IPS-20b (cell line): Measurements from ENCODE around the gene CFAP251.

ENCODE experiments used
- H3K27ac ChIP-seq: one replicate; pipeline ENCODE4 v1.5.1; 2013; ENCODE audit warnings: low read length
- H3K27me3 ChIP-seq: 2 replicates; pipeline ENCODE4 v1.6.1; 2013; ENCODE audit warnings: mild to moderate bottlenecking, low read length, inconsistent platforms; ENCODE audit not compliant: insufficient read depth
- H3K36me3 ChIP-seq: 2 replicates; pipeline ENCODE4 v1.6.1; 2013; ENCODE audit warnings: low read depth, mild to moderate bottlenecking, inconsistent platforms, low read length, moderate library complexity; ENCODE audit not compliant: insufficient read depth
- H3K4me1 ChIP-seq: 2 replicates; pipeline ENCODE4 v1.6.1; 2013; ENCODE audit warnings: mild to moderate bottlenecking, control low read depth, inconsistent platforms, low read length, moderate library complexity; ENCODE audit not compliant: insufficient read depth
- H3K4me3 ChIP-seq: 2 replicates; pipeline ENCODE4 v1.5.1; 2013; ENCODE audit warnings: mild to moderate bottlenecking, low read length, inconsistent platforms
- H3K9ac ChIP-seq: 2 replicates; pipeline ENCODE4 v1.6.1; 2013; ENCODE audit warnings: low read depth, mild to moderate bottlenecking, inconsistent platforms, low read length, moderate library complexity
- H3K9me3 ChIP-seq: 2 replicates; pipeline ENCODE4 v1.6.1; 2013; ENCODE audit warnings: mild to moderate bottlenecking, low read depth, low read length, inconsistent platforms; ENCODE audit not compliant: insufficient read depth

Gene CFAP251

DNA sequence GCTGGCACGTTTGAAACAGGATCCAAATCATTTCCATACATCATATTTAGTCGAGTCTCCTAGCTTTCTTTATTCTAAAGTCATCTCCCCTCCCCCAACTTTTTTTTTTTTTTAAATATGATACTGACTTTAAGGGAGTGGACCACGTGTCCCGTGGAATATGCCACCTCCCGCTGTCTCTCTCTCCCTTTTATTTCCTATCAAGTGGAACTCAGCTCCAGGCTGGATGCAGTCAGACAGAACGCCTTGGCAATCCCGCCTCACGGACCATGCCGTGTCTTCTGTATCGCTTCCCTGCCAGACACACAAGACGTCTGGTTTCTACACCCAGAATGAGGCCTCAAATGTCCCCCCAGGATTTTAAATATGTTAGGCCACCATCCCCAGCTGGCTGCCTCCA is 124.5 kb downstream of the CFAP251 start:
- Histone ChIP-seq H3K4me3 (no peak overlapping the region), H3K9me3 (no peaks in the 10 kb centered on the region), H3K27me3 (no peaks in the 10 kb centered on the region), H3K27ac (no peak overlapping the region), H3K36me3 (peaks cover 54% of the 10 kb centered on the region), H3K4me1 (no peaks in the 10 kb centered on the region), H3K9ac (no peak overlapping the region)

DNA sequence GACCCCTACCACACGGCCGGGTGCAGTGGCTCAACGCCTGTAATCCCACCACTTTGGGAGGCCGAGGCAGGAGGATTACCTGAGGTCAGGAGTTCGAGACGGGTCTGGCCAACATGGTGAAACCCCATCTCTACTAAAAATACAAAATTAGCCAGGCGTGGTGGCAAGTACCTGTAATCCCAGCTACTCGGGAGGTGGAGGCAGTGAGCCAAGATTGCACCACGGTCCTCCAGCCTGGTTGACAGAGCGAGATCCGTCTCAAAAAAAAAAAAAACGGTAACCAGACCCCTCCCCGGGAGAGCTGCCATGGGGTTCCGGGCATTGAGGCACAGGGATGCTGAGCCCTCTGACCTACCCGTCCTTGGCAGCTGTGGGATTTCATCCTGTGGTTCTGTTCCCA is 125.1 kb downstream of the CFAP251 start:
- no peaks in the 10 kb centered on the region for H3K4me1 ChIP-seq
- no peaks in the 10 kb centered on the region for H3K9me3 ChIP-seq
- H3K4me3 ChIP-seq, result no peak overlapping the region
- peaks cover 51% of the 10 kb centered on the region for H3K36me3 ChIP-seq
- no peaks in the 10 kb centered on the region for H3K27me3 ChIP-seq
- H3K9ac ChIP-seq, result no peak overlapping the region
- no peak overlapping the region for H3K27ac ChIP-seq

- H3K27ac ChIP-seq, result no peak overlapping the region
- no peaks in the 10 kb centered on the region for H3K9me3 ChIP-seq
- no peaks in the 10 kb centered on the region for H3K27me3 ChIP-seq
- no peaks in the 10 kb centered on the region for H3K4me1 ChIP-seq
- H3K9ac ChIP-seq, result no peak overlapping the region
- peaks cover 39% of the 10 kb centered on the region for H3K36me3 ChIP-seq
- H3K4me3 ChIP-seq, result no peak overlapping the region
These were observed 126.9 kb downstream of the CFAP251 start for GRCh38 chr12:122045262-122045661.

DNA sequence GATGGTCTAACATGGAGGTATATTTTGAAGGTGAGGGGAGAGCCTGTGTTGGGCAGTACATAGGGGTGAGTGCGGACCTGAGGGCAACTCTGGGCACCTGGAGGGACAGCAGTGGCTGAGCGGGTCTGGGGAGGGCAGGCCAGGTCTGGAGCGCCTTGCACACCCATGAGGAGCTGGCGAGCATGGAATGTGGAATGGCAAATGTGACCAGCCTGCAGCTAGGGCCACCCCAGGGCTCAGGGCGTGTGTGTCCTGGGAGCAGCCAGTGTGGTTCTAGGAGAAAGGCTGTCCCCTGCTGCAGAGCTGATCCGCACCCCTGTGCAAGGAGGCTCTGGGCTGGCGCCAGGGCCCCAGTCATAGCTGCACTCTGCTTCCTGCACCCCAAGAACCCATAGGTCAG is 127.8 kb downstream of the CFAP251 start:
- H3K4me3 ChIP-seq, result no peak overlapping the region
- peaks cover 31% of the 10 kb centered on the region for H3K36me3 ChIP-seq
- H3K27ac ChIP-seq, result no peak overlapping the region
- no peaks in the 10 kb centered on the region for H3K9me3 ChIP-seq
- no peaks in the 10 kb centered on the region for H3K4me1 ChIP-seq
- H3K9ac ChIP-seq, result no peak overlapping the region
- no peaks in the 10 kb centered on the region for H3K27me3 ChIP-seq

- Histone ChIP-seq H3K9ac (no peak overlapping the region), H3K36me3 (peaks cover 27% of the 10 kb centered on the region), H3K4me3 (no peak overlapping the region), H3K4me1 (no peaks in the 10 kb centered on the region), H3K27ac (no peak overlapping the region), H3K27me3 (no peaks in the 10 kb centered on the region), H3K9me3 (no peaks in the 10 kb centered on the region)
These were observed 129.8 kb downstream of the CFAP251 start for GRCh38 chr12:122048151-122048550.

GRCh38 chr12:122049827-122050226 is 131.4 kb downstream of the CFAP251 start:
- H3K4me1 ChIP-seq, result no peaks in the 10 kb centered on the region
- H3K9ac ChIP-seq, result no peak overlapping the region
- no peaks in the 10 kb centered on the region for H3K9me3 ChIP-seq
- H3K27ac ChIP-seq, result no peak overlapping the region
- H3K36me3 ChIP-seq, result peaks cover 17% of the 10 kb centered on the region
- H3K4me3 ChIP-seq, result no peak overlapping the region
- H3K27me3 ChIP-seq, result no peaks in the 10 kb centered on the region

DNA sequence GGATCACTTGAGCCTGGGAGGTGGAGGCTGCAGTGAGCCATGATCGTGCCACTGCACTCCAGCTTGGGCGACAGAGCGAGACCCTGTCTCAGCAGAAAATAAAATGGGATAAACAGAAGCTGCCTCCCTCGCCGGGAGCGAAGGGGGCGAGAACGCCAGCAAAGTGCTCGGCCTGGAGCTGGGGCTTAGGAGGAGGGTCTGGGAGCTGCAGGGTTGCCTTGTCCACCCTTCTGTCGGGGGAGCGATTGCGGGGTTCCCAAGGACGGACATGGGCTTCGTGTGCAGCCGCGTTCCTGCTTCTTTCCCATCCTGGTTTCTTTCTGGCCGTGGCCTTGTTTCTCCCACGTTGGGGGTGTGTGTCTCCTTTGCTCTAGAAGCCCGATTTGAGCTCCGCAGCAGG is 132.3 kb downstream of the CFAP251 start:
- H3K4me1 ChIP-seq, result no peaks in the 10 kb centered on the region
- H3K27ac ChIP-seq, result no peak overlapping the region
- H3K36me3 ChIP-seq, result peaks cover 22% of the 10 kb centered on the region
- H3K4me3 ChIP-seq, result no peak overlapping the region
- H3K27me3 ChIP-seq, result no peaks in the 10 kb centered on the region
- H3K9ac ChIP-seq, result no peak overlapping the region
- H3K9me3 ChIP-seq, result no peaks in the 10 kb centered on the region

DNA sequence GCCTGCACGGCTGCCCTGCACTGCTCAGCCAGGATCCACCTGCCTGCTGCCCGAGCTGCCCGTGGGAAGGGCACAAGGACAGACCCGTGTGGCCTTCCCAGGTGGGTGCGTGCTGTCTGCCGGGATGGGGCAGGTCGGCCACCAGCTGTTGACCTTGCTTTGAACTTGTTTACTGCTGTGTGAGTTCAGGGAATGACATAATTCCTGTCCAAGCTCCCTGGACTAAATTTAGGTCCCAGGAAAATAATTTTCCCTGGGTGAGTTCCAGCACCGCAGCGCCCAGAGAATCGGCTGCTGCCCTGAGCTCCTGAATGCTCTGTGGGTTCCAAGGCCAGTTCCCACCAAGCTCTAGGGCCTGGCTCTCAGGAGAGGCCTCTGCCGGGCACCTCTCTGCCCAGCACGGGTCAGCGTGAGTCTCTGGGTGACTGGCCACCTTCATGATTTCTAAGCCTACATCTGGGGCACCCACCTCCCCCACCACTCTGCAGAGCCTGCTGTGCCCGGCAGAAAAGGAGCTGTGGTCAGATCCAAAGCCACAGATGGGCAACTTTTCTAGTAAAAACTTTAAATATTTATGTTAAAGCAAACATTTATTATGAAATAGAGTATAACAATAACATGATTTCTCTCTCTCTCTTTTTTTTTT is 133.0 kb downstream of the CFAP251 start:
- Histone ChIP-seq H3K27ac (no peak overlapping the region), H3K27me3 (no peaks in the 10 kb centered on the region), H3K4me3 (no peak overlapping the region), H3K36me3 (peaks cover 22% of the 10 kb centered on the region), H3K9me3 (no peaks in the 10 kb centered on the region), H3K4me1 (no peaks in the 10 kb centered on the region), H3K9ac (no peak overlapping the region)

DNA sequence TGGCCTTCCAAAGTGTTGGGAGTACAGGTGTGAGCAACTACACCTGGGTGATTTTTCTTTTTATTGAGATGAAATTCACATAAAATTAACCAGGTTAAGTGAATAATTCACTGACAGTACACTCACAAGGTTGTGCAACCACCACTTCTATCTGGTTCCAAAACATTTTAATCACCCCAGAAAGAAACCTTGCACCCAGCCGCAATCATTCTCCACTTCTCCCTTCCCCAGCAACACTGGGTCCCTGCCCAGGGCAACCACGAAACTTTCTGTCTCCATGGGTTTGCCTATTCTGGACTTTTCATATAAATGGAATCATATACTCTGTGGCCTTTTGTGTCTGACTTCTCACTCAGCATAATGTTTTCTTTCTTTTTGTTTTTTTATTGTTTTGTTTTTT is 133.9 kb downstream of the CFAP251 start:
- Histone ChIP-seq H3K36me3 (peaks cover 26% of the 10 kb centered on the region), H3K9me3 (no peaks in the 10 kb centered on the region), H3K9ac (no peak overlapping the region), H3K27ac (no peak overlapping the region), H3K4me3 (no peak overlapping the region), H3K4me1 (no peaks in the 10 kb centered on the region), H3K27me3 (no peaks in the 10 kb centered on the region)
